ENCODE results near the gene EMP3. TPM values are rescaled to one million over a fixed set of nuclear protein-coding genes. Genes with fewer than 3 reads are reported as not detected.

The EMP3 gene
- total RNA-seq, 2 donors from 2014 or later, result 11.6 to 29.4 TPM

- peak overlapping the region; percentile 98 for H3K27ac ChIP-seq
- H3K36me3 ChIP-seq, result no peaks in the 10 kb centered on the region
- TF ChIP-seq, protein P1, sequence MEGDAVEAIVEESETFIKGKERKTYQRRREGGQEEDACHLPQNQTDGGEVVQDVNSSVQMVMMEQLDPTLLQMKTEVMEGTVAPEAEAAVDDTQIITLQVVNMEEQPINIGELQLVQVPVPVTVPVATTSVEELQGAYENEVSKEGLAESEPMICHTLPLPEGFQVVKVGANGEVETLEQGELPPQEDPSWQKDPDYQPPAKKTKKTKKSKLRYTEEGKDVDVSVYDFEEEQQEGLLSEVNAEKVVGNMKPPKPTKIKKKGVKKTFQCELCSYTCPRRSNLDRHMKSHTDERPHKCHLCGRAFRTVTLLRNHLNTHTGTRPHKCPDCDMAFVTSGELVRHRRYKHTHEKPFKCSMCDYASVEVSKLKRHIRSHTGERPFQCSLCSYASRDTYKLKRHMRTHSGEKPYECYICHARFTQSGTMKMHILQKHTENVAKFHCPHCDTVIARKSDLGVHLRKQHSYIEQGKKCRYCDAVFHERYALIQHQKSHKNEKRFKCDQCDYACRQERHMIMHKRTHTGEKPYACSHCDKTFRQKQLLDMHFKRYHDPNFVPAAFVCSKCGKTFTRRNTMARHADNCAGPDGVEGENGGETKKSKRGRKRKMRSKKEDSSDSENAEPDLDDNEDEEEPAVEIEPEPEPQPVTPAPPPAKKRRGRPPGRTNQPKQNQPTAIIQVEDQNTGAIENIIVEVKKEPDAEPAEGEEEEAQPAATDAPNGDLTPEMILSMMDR (IDR thresholded peaks at IDR 0.05), result no peak
- intact Hi-C loops (cut with DNase I), result no loop called here
- no peak for DNase-seq
- no peaks in the 10 kb centered on the region for H3K9me3 ChIP-seq
- peaks cover 4% of the 10 kb centered on the region for H3K4me1 ChIP-seq
- peak overlapping the region; percentile 63 for H3K4me3 ChIP-seq
- H3K27me3 ChIP-seq, result no peaks in the 10 kb centered on the region
- peak overlapping the region; percentile 85 to 95 for H3K9ac ChIP-seq (ENCODE audit: low read depth in 2 of 2, low read length in 2 of 2)
Observed at GRCh38 chr19:48363500-48363809, 38.1 kb downstream of the EMP3 start.

- DNase-seq, result peak; percentile 98
- H3K9me3 ChIP-seq, result no peaks in the 10 kb centered on the region
- peak within 1 kb of the TSS; percentile 98 for H3K27ac ChIP-seq
- peak within 1 kb of the TSS; percentile 85 to 95 for H3K9ac ChIP-seq (ENCODE audit: low read depth in 2 of 2, low read length in 2 of 2)
- peaks cover 4% of the 10 kb centered on the region for H3K4me1 ChIP-seq
- intact Hi-C loops (cut with DNase I), result no loop called here
- no peaks in the 10 kb centered on the region for H3K36me3 ChIP-seq
- TF ChIP-seq, protein P1 (IDR thresholded peaks at IDR 0.05), result no peak
- H3K27me3 ChIP-seq, result no peaks in the 10 kb centered on the region
- H3K4me3 ChIP-seq, result peak within 1 kb of the TSS; percentile 63
Observed at GRCh38 chr19:48363810-48364597, 38.7 kb downstream of the EMP3 start, which contains the start of the genes SYNGR4 and TMEM143. Gene SYNGR4 (plus strand): TSS chr19:48364367. CDS start chr19:48365843, 1,476 bp downstream. Gene TMEM143 (minus strand): TSS chr19:48363940. CDS start chr19:48363920, 20 bp downstream.

GRCh38 chr19:48364598-48365348 is 39.4 kb downstream of the EMP3 start:
- Histone ChIP-seq H3K9me3 (no peaks in the 10 kb centered on the region), H3K4me1 (peaks cover 4% of the 10 kb centered on the region), H3K36me3 (no peaks in the 10 kb centered on the region), H3K27ac (peak overlapping the region; percentile 98), H3K27me3 (no peaks in the 10 kb centered on the region), H3K4me3 (peak overlapping the region; percentile 63), H3K9ac (ENCODE audit: low read depth in 2 of 2, low read length in 2 of 2) (peak overlapping the region; percentile 54 to 95)
- intact Hi-C loops (cut with DNase I), result no loop called here
- no peak for DNase-seq
- TF ChIP-seq, protein P1 (IDR thresholded peaks at IDR 0.05), result no peak

GRCh38 chr19:48365602-48366001 is 40.2 kb downstream of the EMP3 start:
- Histone ChIP-seq H3K4me1 (peaks cover 4% of the 10 kb centered on the region), H3K27ac (no peak overlapping the region), H3K36me3 (no peaks in the 10 kb centered on the region), H3K27me3 (no peaks in the 10 kb centered on the region), H3K9ac (ENCODE audit: low read depth in 2 of 2, low read length in 2 of 2) (no peak overlapping the region), H3K9me3 (no peaks in the 10 kb centered on the region), H3K4me3 (no peak overlapping the region)
- TF ChIP-seq, protein P1 (IDR thresholded peaks at IDR 0.05), result no peak
- no peak for DNase-seq
- intact Hi-C loops (cut with DNase I), result no loop called here

DNA sequence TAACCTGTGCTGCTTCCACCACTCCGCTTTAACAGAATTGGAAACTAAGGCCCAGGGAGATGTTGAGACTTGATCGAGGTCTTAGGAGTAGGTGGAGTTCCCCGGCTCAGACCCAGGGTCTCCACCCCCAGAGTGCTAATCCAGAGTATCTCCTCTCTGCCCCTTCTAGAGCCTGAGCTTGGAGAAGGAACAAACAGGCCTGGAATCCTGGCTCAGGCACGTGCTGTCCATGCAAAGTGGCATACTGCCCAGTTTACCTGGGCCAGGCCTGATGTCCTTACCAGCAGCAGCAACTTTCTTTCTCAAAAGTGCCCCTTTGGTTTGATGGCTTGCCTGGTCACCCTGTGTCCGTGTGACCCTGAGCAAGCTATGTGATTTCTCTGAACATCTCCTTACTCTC is 42.5 kb downstream of the EMP3 start:
- TF ChIP-seq, protein P1 (IDR thresholded peaks at IDR 0.05), result no peak
- Histone ChIP-seq H3K36me3 (no peaks in the 10 kb centered on the region), H3K27ac (no peak overlapping the region), H3K27me3 (no peaks in the 10 kb centered on the region), H3K4me3 (no peak overlapping the region), H3K9me3 (no peaks in the 10 kb centered on the region), H3K4me1 (peaks cover 8% of the 10 kb centered on the region), H3K9ac (ENCODE audit: low read depth in 2 of 2, low read length in 2 of 2) (no peak overlapping the region)
- intact Hi-C loops (cut with DNase I), result no loop called here
- DNase-seq, result no peak
